ENCODE measurements around the gene GALNS.

DNA sequence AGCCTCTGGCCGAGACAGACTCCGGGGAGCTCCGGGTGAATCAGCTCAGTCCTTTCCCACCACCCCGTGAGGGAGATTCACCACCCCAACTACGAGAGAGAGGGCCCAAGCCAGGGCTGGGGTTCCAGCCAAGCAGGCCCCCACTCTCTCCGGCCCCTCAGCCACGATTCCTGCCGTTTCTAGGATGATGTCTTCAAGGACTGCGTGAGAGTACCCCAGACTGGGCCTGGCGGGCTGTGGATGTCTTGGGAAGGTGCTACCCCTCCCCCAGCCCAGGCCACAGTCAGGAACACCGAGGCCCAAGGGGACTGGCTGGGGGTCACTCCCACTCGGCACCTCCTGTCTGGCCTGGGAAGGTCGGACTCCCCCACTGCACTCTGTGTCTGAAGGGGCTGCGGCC is 31.3 kb upstream of the GALNS start:
- TF ChIP-seq, protein P1, sequence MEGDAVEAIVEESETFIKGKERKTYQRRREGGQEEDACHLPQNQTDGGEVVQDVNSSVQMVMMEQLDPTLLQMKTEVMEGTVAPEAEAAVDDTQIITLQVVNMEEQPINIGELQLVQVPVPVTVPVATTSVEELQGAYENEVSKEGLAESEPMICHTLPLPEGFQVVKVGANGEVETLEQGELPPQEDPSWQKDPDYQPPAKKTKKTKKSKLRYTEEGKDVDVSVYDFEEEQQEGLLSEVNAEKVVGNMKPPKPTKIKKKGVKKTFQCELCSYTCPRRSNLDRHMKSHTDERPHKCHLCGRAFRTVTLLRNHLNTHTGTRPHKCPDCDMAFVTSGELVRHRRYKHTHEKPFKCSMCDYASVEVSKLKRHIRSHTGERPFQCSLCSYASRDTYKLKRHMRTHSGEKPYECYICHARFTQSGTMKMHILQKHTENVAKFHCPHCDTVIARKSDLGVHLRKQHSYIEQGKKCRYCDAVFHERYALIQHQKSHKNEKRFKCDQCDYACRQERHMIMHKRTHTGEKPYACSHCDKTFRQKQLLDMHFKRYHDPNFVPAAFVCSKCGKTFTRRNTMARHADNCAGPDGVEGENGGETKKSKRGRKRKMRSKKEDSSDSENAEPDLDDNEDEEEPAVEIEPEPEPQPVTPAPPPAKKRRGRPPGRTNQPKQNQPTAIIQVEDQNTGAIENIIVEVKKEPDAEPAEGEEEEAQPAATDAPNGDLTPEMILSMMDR (conservative IDR thresholded peaks at IDR 0.05; ENCODE audit: low read length): no peak
- no peak for TF ChIP-seq EZH2phosphoT487 (IDR thresholded peaks at IDR 0.05; ENCODE audit: borderline replicate concordance)

Data from Loucy (cell line).